ENCODE data around the gene INSC. TPM values are rescaled to one million over a fixed set of nuclear protein-coding genes. Genes with fewer than 3 reads are reported as not detected.

Gene INSC
- total and polyA plus RNA-seq, 2 experiments from 2014 or later = 0.97 to 1.5 TPM

GRCh38 chr11:15158351-15159015, 43.8 kb downstream of the INSC start (continued):
- TF ChIP-seq ZNF462 (CRISPR knock-in tag; IDR thresholded peaks at IDR 0.05) = no peak
- TF ChIP-seq CREB1 (CRISPR knock-in tag; IDR thresholded peaks at IDR 0.05; ENCODE audit: low read depth) = no peak
- TF ChIP-seq NANOG (IDR thresholded peaks at IDR 0.05; ENCODE audit: borderline replicate concordance) = no peak
- no peak for TF ChIP-seq ETS1 (IDR thresholded peaks at IDR 0.05)
- no peak for TF ChIP-seq CTCF (conservative IDR thresholded peaks at IDR 0.05; ENCODE audit: low read depth in 2 of 2)
- no peak for TF ChIP-seq EZH2 (IDR thresholded peaks at IDR 0.05; ENCODE audit: low read depth, unreplicated experiment)
- TF ChIP-seq STAT1 (IDR thresholded peaks at IDR 0.05; ENCODE audit: unreplicated experiment) = no peak

All from GM23338 (cell line).